Subcutaneous abdominal adipose tissue (tissue), 5 donors: ENCODE measurements around the gene CRYBG2.

Experiments
- H3K27ac ChIP-seq: one replicate; pipeline ENCODE4 v1.7.0; 2013; ENCODE audit warnings: low read depth, mild to moderate bottlenecking, inconsistent platforms, low read length, moderate library complexity
- H3K27me3 ChIP-seq, 5 donors: one replicate each; pipeline ENCODE4 v1.7.0; 2013; ENCODE audit warnings: low read length in 5 of 5, inconsistent platforms in 1 of 5; ENCODE audit not compliant: control insufficient read depth in 5 of 5, insufficient read depth in 4 of 5
- H3K36me3 ChIP-seq, 5 donors: one replicate each; pipeline ENCODE4 v1.7.0; 2013; ENCODE audit warnings: low read length in 5 of 5; ENCODE audit not compliant: control insufficient read depth in 5 of 5, insufficient read depth in 5 of 5
- H3K4me1 ChIP-seq, 5 donors: one replicate each; pipeline ENCODE4 v1.7.0; 2013; ENCODE audit warnings: low read length in 5 of 5, mild to moderate bottlenecking in 3 of 5, moderate library complexity in 1 of 5; ENCODE audit not compliant: control insufficient read depth in 5 of 5, insufficient read depth in 5 of 5
- H3K4me3 ChIP-seq, 5 donors: one replicate each; pipeline ENCODE4 v1.7.0; 2013; ENCODE audit warnings: low read length in 5 of 5, low read depth in 1 of 5
- H3K9ac ChIP-seq, 5 donors: one replicate each; pipeline ENCODE4 v1.7.0; 2013; ENCODE audit warnings: low read length in 5 of 5, mild to moderate bottlenecking in 4 of 5, moderate library complexity in 3 of 5
- H3K9me3 ChIP-seq, 5 donors: one replicate each; pipeline ENCODE4 v1.7.0; 2013; ENCODE audit warnings: low read length in 5 of 5; ENCODE audit not compliant: control insufficient read depth in 5 of 5
- donor health status: healthy.
- donor health status: healthy.
- donor health status: healthy.
- donor health status: healthy.
- donor health status: healthy.

CRYBG2 gene

DNA sequence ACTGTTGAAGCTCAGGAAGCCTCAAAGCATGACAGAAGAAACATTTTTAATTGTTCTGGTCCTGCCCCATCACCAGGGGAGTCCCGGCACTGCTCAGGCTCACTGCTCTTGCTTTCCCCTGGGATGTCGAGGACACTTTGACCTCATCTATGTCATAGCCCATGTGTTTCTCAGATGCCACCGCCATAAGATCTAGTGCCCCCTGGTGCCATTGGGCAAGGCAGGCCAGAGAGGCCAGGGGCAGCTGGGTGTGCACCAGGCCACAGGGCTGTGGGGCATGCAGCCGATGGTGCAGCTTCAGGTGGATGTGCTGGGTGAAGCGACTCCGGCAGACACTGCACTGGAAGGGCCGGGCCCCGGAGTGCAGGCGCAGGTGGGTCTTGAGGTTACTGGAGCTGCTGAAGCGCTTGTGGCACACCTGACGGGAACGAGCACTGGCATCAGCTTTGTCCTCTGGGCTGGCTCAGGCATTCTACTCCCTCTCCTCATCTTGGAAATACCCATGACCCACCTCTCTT, 7.7 kb upstream of the CRYBG2 start:
- Histone ChIP-seq H3K36me3 (no peaks in the 10 kb centered on the region), H3K9ac (no peak overlapping the region), H3K4me1 (peaks cover 0 to 11% (median 11%) of the 10 kb centered on the region in 5 donors), H3K4me3 (no peak overlapping the region), H3K27me3 (peaks cover 31 to 55% (median 47%) of the 10 kb centered on the region in 5 donors), H3K27ac (no peak overlapping the region), H3K9me3 (no peaks in the 10 kb centered on the region)

DNA sequence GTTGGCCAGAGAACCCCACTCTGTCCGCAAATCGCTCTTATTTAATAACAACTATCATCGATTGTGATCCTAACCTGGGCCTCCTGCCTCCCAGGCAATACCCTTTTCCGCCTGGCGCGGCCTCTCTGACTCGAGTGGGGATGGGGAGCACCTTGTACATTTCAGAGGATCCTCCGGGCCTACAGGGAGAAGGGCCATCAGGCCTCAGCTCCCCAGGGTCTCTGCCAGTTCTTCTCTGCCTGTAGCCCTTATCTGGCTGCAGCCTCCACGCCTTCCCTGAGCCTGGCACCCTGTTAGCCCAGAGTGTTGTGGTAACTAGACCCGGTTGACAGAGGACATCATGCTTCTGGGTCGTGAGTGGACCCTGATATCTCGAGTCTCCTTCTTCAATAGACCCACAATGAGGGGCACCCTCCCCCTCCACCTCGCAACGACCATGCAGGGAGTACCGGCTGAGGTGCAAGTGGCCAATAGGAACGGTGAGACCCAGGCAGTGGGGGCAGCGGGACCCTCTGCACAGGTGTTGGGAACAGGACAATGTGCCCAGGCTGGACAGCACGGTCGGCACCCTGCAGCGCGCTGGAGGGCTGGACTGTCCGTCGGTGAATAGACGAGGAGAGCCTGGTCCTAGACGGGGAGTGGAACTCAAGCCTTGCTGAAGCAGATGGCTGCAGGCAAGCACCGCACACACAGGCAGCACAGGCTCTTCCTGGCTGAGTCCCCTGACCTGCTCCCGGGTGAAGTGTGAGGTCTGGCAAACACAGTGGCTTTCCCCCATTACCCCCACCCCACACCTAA, 7.1 kb upstream of the CRYBG2 start:
- Histone ChIP-seq H3K27me3 (peaks cover 31 to 59% (median 47%) of the 10 kb centered on the region in 5 donors), H3K9ac (no peak overlapping the region), H3K27ac (no peak overlapping the region)

DNA sequence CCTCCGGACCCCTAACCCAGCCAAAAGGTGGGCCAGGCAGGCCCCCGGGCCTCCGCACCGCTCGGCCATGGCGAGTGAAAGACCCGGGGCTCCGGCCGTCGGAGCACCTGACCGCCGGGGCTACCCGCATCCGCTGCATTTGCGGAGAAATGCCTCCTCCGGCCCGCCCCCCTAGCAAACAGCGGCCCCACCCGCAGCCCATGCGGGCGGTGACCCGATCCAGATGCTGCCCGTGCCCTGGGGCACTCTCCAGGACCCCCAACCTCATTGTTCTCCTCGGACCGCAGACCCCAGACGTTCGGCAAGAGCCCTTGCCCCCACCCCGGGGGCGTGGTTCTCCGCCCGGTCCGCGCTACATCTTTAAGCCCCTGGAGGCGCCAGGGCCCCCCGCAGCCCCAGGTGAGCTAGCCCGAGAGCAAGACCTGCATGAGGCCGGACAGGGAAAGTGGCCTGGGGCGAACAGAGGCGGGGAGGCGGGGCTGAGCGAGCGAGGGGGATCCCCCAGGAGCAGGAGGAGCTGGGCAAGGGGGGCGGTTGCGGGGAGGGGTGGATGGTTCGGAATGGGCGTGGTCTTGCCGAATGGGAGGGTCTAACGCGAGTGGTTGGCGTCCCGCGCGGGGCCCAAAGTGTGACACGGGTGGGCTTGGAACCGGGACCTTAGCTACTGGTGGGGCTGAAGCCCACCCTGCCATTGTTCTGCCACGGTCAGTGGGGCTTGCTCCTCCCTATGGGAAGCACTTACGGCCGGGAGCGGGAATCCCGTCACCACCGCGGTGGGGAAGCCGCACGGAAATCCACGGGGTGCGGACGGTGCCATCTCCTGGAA, 6.3 kb upstream of the CRYBG2 start:
- H3K4me1 ChIP-seq = peaks cover 0 to 11% (median 11%) of the 10 kb centered on the region in 5 donors
- no peak overlapping the region for H3K9ac ChIP-seq
- peak overlapping the region in 3 of 5 donors; percentile 10 to 49 (median 31) for H3K4me3 ChIP-seq
- no peak overlapping the region for H3K27ac ChIP-seq
- no peaks in the 10 kb centered on the region for H3K36me3 ChIP-seq
- H3K27me3 ChIP-seq = peaks cover 31 to 65% (median 43%) of the 10 kb centered on the region in 5 donors
- no peaks in the 10 kb centered on the region for H3K9me3 ChIP-seq

More for the DNA sequence above, 7.1 kb upstream of the CRYBG2 start:
- Histone ChIP-seq H3K4me1 (peaks cover 0 to 11% (median 11%) of the 10 kb centered on the region in 5 donors), H3K9me3 (no peaks in the 10 kb centered on the region), H3K4me3 (peak overlapping the region in 2 of 5 donors; percentile 31 to 49), H3K36me3 (no peaks in the 10 kb centered on the region)

DNA sequence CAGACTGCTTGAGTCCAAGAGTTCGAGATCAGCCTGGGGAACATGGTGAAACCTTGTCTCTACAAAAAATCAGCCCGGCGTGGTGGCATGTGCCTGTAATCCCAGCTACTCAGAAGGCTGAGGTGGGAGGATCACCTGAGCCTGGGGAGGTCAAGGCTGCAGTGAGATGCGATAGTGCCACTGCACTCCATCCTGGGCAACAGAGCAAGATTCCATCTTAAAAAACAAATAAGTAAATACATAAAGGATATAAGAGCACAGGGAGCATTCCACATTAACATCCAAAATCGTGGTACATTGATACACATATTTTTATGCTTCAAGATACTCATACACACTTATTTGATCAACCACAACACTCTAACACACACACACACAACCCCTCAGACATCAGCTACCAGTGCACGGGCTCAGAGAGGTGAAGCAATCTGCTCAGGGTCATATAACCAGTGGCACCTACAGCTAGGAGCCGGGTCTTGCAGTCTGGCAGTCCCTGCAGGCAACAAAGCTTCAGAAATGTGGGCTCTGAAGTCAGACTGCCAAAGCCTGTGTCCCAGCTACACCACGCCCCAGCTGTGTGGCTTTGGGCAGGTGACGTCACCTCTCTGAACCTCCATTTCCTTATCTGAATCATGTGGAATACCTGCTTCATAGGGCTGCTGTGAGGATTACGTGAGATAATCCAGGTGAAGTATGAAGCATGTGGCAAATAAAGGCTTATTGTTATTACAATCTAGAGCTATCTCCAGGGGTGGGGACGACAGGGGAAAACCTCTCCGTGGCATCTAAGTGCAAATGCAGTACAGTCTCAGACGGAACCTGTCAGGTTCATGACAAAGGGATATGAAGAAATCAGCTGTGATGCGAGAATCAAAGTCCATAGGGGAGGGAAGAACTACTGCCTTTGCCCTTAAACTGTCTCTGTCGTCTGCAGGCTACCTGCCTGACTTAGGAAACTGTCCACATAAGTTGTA, 4.8 kb upstream of the CRYBG2 start:
- H3K27ac ChIP-seq = no peak overlapping the region

DNA sequence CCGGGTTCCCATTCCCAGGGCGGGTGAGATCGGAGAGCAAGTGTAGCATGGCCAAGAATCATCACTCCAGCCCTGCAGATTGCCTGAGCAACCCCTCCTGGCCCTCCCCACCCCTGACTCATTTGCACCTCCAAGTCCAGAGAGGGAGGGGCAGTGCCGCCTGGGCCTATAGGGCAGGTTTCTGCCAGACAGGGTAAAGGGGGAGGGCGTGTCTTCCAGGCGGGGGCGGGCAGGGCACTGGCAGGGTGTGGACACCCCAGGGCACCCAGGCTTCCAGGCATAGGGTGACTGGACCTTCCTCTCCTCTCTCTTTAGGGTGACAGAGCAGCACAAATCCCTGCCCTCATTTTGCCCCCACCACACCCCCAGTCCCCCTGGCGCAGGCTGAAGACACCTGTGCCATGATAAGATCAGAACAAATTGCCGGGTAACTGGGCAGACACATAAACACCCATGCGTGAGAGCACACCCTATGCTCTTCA, 3.2 kb upstream of the CRYBG2 start:
- no peak overlapping the region for H3K9ac ChIP-seq
- no peaks in the 10 kb centered on the region for H3K36me3 ChIP-seq
- H3K9me3 ChIP-seq = no peaks in the 10 kb centered on the region
- peaks cover 32 to 53% (median 43%) of the 10 kb centered on the region in 5 donors for H3K27me3 ChIP-seq
- H3K27ac ChIP-seq = no peak overlapping the region
- peaks cover 0 to 11% (median 11%) of the 10 kb centered on the region in 5 donors for H3K4me1 ChIP-seq
- H3K4me3 ChIP-seq = no peak overlapping the region

More for the DNA sequence above, 4.8 kb upstream of the CRYBG2 start:
- peaks cover 0 to 11% (median 11%) of the 10 kb centered on the region in 5 donors for H3K4me1 ChIP-seq
- H3K27me3 ChIP-seq = peaks cover 37 to 64% (median 45%) of the 10 kb centered on the region in 5 donors
- no peak overlapping the region for H3K9ac ChIP-seq
- no peaks in the 10 kb centered on the region for H3K9me3 ChIP-seq
- H3K36me3 ChIP-seq = no peaks in the 10 kb centered on the region
- no peak overlapping the region for H3K4me3 ChIP-seq

DNA sequence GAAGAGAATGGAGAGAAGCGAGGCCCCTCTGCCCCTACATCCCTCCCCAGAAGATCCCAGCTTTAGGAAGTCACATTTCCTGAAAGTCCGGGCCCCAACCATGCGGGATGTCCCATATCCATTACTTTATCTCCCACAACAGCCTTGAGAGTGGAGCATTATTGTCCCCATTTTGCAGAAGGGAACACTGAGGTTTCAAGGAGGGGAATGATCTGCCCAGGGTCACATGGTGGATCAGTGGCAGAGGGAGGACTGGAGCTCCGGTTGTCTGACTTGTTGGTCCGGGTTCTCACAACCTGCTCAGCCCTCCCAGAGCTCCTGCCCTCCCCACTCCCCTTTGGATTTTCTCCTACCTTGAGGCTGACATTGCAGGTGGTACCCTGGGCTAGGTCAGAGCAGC, 2.2 kb upstream of the CRYBG2 start:
- Histone ChIP-seq H3K9ac (no peak overlapping the region), H3K4me1 (peaks cover 0 to 11% (median 11%) of the 10 kb centered on the region in 5 donors), H3K27me3 (peaks cover 22 to 43% (median 34%) of the 10 kb centered on the region in 5 donors), H3K36me3 (no peaks in the 10 kb centered on the region), H3K4me3 (no peak overlapping the region), H3K9me3 (no peaks in the 10 kb centered on the region), H3K27ac (no peak overlapping the region)

DNA sequence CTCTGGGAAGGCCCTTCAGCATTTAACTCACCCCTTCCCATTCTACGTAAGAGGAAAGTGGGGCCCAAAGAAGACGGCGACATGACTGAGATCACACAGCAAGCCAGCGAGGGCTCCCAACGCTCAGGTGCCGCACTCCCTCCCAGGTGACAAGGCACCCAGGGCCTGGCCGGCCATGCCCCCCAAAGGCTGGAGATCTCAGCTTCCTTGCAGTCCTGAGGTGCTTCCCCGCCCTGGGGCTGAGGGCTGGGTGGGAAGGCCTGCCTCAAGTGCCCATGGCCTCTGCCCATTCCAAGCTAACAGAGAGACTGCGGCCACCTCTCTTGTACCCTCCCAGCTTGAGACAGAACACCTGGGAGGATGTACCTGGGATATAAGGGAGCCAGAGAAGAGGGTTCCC, 1.0 kb upstream of the CRYBG2 start:
- Histone ChIP-seq H3K4me3 (no peak overlapping the region), H3K27me3 (peaks cover 11 to 31% (median 22%) of the 10 kb centered on the region in 5 donors)

DNA sequence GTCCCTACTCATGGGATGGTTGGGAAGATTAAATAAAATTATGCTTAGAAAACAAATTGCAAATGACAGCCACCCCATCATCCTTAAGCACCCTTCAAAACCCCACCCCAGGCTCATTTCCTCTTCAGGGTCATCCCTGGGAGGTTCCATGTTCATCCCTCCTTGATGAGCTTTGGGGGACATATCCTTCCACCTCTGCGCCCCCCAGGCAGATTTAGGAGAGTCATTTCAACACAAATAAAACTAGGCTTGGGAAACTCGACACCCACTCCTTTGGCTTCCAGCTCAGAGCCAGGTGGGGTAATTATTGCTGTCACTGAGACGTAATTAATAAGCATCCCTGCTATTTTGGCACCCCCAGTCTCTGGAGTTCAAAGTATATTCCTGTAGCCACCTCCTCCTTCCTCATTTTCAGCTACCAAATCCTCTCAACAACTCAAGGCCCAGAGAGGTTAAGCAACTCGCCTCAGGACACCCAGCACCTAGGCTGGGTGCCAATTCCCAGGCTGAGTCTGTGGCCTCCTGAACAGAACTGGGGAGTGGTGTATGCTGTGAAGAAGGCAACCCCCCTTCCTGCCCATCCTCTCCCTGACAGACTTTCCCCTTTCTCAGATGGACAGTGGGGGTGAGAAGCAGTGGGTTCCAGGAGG, 595 bp downstream of the CRYBG2 start:
- no peaks in the 10 kb centered on the region for H3K9me3 ChIP-seq
- H3K4me3 ChIP-seq = no peak overlapping the region
- H3K36me3 ChIP-seq = no peaks in the 10 kb centered on the region
- H3K27me3 ChIP-seq = peaks cover 7 to 22% (median 19%) of the 10 kb centered on the region in 5 donors
- H3K27ac ChIP-seq = no peak overlapping the region
- no peak overlapping the region for H3K9ac ChIP-seq
- no peaks in the 10 kb centered on the region for H3K4me1 ChIP-seq

More for the DNA sequence above, 1.0 kb upstream of the CRYBG2 start:
- H3K9ac ChIP-seq = no peak overlapping the region
- H3K36me3 ChIP-seq = no peaks in the 10 kb centered on the region
- no peak overlapping the region for H3K27ac ChIP-seq
- no peaks in the 10 kb centered on the region for H3K9me3 ChIP-seq
- H3K4me1 ChIP-seq = peaks cover 0 to 3% (median under 1%) of the 10 kb centered on the region in 5 donors

DNA sequence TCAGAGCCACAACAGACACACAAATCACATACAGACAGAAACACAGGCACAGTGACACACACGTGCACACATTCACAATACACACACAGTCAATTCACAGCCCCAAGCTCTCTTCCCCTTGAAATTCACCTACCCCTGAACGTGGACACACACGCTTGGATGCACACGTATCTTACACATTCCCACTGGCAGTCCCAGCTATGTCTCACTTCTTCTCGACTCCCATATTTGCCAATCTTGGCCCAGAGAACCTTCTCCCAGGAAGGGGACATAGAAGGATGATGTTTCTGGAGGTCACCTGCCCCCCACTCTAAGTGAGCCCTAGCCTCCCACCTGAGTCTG, 1.6 kb downstream of the CRYBG2 start:
- Histone ChIP-seq H3K9ac (no peak overlapping the region), H3K4me3 (no peak overlapping the region)

More for the DNA sequence above, 1.6 kb downstream of the CRYBG2 start:
- no peak overlapping the region for H3K27ac ChIP-seq
- peaks cover 7 to 22% (median 17%) of the 10 kb centered on the region in 5 donors for H3K27me3 ChIP-seq
- no peaks in the 10 kb centered on the region for H3K9me3 ChIP-seq
- no peaks in the 10 kb centered on the region for H3K4me1 ChIP-seq
- H3K36me3 ChIP-seq = no peaks in the 10 kb centered on the region
